ENCODE results near the gene POLR2L. TPM values are rescaled to one million over a fixed set of nuclear protein-coding genes. Genes with fewer than 3 reads are reported as not detected.

Gene POLR2L
- total and polyA plus RNA-seq, 2 of the 13 experiments (the other 11 are each of a cell fraction or from before 2014, with no cell fraction given) = 104 to 114 TPM

DNA sequence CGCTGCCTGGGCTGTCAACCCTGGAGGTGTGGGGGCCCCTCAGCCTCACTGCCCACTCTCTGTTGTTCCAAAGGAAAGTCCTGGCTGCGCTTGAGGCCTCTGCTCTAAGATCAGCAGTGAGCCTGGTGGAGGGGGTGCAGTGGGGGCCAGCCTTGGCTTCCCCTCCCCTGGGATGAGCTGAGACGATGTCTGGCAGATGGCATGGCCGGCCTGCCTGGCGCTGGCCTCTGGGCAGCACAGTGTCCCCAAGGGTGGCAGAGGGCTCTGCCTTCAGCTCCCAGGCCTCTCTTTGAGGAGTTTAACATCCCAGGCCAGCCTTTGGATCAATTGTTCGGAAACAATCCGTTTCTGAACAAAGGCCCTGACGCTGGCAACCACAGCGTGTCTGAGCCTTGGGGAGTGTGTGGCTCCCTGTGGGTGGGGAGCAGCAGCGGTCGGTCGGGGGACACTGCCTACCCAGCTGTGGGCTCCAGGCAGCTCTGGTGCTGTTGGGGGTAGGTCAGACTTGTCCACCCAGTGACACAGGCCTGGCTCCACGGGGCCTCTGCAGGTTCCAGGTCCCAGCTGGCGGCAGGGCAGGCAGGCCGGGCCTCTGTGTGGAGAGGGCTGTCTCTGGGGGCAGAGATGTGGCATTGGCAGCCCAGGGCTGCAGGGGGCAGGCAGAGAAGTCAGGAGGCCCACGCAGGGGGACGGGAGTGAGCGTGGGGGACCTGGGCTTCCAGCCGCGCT lies 12.4 kb upstream of the POLR2L start:
- CTCF ChIA-PET (ENCODE audit: low intra/inter-chr PET ratio, low total read pairs) = no interaction called here
- intact Hi-C loops (cut with micrococcal nuclease; ENCODE audit: unreplicated experiment) = no loop called here
- TF ChIP-seq ZNF326 (CRISPR knock-in tag; IDR thresholded peaks at IDR 0.05; ENCODE audit: borderline replicate concordance) (no peak), POLR2AphosphoS5 (IDR thresholded peaks at IDR 0.05; ENCODE audit: low read depth, low read length) (no peak), ZSCAN29 (CRISPR knock-in tag; conservative IDR thresholded peaks at IDR 0.05) (no peak), JUND (CRISPR knock-in tag; IDR thresholded peaks at IDR 0.05) (no peak), FOXK1 (CRISPR knock-in tag; IDR thresholded peaks at IDR 0.05; ENCODE audit: borderline replicate concordance, low read depth) (no peak), SOX6 (IDR thresholded peaks at IDR 0.05) (no peak), SOX6 (CRISPR knock-in tag; IDR thresholded peaks at IDR 0.05) (no peak), HOXA7 (CRISPR knock-in tag; IDR thresholded peaks at IDR 0.05) (no peak), RBFOX2 (IDR thresholded peaks at IDR 0.05; ENCODE audit: low read depth, low read length) (no peak), ZNF839 (CRISPR knock-in tag; IDR thresholded peaks at IDR 0.05; ENCODE audit: borderline replicate concordance) (no peak), ZNF678 (CRISPR knock-in tag; IDR thresholded peaks at IDR 0.05) (no peak), CBX5 (CRISPR knock-in tag; IDR thresholded peaks at IDR 0.05; ENCODE audit: borderline replicate concordance) (no peak)
- TF ChIP-seq, protein P1, sequence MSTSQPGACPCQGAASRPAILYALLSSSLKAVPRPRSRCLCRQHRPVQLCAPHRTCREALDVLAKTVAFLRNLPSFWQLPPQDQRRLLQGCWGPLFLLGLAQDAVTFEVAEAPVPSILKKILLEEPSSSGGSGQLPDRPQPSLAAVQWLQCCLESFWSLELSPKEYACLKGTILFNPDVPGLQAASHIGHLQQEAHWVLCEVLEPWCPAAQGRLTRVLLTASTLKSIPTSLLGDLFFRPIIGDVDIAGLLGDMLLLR (CRISPR knock-in tag; IDR thresholded peaks at IDR 0.05) = no peak
- TF ChIP-seq, protein P2, sequence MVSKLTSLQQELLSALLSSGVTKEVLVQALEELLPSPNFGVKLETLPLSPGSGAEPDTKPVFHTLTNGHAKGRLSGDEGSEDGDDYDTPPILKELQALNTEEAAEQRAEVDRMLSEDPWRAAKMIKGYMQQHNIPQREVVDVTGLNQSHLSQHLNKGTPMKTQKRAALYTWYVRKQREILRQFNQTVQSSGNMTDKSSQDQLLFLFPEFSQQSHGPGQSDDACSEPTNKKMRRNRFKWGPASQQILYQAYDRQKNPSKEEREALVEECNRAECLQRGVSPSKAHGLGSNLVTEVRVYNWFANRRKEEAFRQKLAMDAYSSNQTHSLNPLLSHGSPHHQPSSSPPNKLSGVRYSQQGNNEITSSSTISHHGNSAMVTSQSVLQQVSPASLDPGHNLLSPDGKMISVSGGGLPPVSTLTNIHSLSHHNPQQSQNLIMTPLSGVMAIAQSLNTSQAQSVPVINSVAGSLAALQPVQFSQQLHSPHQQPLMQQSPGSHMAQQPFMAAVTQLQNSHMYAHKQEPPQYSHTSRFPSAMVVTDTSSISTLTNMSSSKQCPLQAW (CRISPR knock-in tag; IDR thresholded peaks at IDR 0.05) = no peak
- TF ChIP-seq, protein P3, sequence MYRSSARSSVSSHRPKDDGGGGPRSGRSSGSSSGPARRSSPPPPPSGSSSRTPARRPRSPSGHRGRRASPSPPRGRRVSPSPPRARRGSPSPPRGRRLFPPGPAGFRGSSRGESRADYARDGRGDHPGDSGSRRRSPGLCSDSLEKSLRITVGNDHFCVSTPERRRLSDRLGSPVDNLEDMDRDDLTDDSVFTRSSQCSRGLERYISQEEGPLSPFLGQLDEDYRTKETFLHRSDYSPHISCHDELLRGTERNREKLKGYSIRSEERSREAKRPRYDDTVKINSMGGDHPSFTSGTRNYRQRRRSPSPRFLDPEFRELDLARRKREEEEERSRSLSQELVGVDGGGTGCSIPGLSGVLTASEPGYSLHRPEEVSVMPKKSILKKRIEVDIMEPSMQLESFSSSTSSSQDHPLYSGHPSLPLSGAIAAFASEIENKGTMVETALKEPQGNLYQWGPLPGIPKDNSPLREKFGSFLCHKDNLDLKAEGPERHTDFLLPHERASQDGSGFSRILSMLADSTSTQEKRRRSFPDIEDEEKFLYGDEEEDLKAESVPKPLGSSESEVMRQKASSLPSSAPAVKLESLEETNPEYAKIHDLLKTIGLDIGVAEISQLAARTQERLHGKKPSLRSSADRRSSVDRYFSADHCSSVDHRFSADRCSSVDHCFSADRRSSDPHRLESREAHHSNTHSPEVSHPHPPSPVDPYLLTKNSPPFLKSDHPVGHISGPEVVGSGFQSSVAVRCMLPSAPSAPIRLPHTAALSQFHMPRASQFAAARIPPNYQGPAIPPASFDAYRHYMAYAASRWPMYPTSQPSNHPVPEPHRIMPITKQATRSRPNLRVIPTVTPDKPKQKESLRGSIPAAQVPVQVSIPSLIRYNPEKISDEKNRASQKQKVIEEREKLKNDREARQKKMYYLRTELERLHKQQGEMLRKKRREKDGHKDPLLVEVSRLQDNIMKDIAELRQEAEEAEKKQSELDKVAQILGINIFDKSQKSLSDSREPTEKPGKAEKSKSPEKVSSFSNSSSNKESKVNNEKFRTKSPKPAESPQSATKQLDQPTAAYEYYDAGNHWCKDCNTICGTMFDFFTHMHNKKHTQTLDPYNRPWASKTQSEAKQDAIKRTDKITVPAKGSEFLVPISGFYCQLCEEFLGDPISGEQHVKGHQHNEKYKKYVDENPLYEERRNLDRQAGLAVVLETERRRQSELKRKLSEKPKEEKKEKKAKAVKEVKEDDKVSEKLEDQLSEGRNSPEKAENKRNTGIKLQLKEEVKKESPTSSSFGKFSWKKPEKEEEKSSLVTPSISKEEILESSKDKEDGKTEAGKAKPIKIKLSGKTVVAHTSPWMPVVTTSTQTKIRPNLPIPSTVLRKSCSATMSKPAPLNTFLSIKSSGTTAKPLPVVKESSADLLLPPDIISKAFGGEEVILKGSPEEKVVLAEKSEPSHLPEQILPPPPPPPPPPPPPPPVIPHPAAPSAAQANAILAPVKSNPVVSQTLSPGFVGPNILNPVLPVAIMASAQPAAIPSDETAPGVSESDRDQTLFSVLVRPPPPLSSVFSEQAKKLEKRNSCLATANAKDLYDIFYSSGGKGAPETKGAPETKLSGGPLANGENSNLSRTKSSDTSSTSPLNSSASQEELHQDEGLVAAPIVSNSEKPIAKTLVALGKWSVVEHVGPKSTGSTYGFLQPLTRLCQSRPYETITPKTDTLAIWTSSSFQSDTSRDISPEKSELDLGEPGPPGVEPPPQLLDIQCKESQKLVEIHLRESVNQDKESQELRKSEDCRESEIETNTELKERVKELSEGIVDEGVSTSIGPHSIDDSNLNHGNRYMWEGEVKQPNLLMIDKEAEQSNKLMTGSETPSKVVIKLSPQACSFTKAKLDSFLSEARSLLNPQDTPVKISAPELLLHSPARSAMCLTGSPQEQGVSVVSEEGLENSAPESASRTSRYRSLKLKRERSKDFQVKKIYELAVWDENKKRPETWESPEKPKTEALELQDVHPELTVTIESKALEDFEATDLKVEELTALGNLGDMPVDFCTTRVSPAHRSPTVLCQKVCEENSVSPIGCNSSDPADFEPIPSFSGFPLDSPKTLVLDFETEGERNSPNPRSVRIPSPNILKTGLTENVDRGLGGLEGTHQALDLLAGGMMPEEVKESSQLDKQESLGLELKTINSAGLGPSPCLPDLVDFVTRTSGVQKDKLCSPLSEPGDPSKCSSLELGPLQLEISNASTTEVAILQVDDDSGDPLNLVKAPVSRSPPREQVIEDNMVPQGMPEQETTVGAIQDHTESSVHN (CRISPR knock-in tag; IDR thresholded peaks at IDR 0.05) = no peak

More for the DNA sequence above, 12.4 kb upstream of the POLR2L start:
- Histone ChIP-seq H3K79me2 (ENCODE audit: insufficient read depth, low read length) (no peaks in the 10 kb centered on the region), H3K27me3 (ENCODE audit: control insufficient read depth in 1 of 2, insufficient read depth in 2 of 2, low read length in 2 of 2) (no peaks in the 10 kb centered on the region), H3K9ac (ENCODE audit: insufficient read depth, low read depth, low read length) (no peak overlapping the region), H3K36me3 (replicated peaks in 1 of 2; ENCODE audit: control insufficient read depth in 1 of 2, insufficient read depth in 2 of 2, low read length in 2 of 2) (no peaks in the 10 kb centered on the region; a peak in 1 of 5 replicates), H4K20me1 (ENCODE audit: insufficient read depth, low read length) (no peaks in the 10 kb centered on the region; the same call in 1 of the 2 replicates), H2AFZ (ENCODE audit: low read length) (no peak overlapping the region), H3K4me2 (ENCODE audit: low read depth, low read length) (no peak overlapping the region), H3K4me3 (replicated peaks in 1 of 3; ENCODE audit: insufficient read depth in 1 of 3, low read depth in 2 of 3, low read length in 3 of 3) (no peak overlapping the region), H3K9me3 (ENCODE audit: low read length) (no peaks in the 10 kb centered on the region), H3K27ac (ENCODE audit: extremely low read length, insufficient read depth, low read length) (no peak overlapping the region), H3K4me1 (ENCODE audit: insufficient read depth, low read length) (no peaks in the 10 kb centered on the region)
- in situ Hi-C loops (cut with HindIII; ENCODE audit: extremely low pct_ligation_motif_present, low pct_unique_long_range_greater_than_20kb) = no loop called here
- DNase-seq (ENCODE audit: low spot score) = no peak
- BruUV-seq (replicated peaks) = no TSS peak
- 100% methylated on average over 1 of the region's 20 CpGs for WGBS (ENCODE audit: low lambda C conversion rate)
- POLR2A ChIA-PET = interaction anchor here (1.7 kb wide), 1 partner anchor 28 kb away, joined by 4 read pairs; no protein-coding TSS in a partner anchor
- no peak for FAIRE-seq
- ATAC-seq = no peak
